Caco-2 (cell line): ENCODE measurements around the gene CFAP221. TPM values are rescaled to one million over a fixed set of nuclear protein-coding genes. Genes with fewer than 3 reads are reported as not detected.

Experiments
- BruUV-seq: library from RNA; stranded (reverse); fragments of 400-500 nt; replicated peaks from 2 replicates; lab custom pipeline; 2021; lab: Mats Ljungman, UMichigan
- CTCF ChIA-PET: fragments of 300-600 bp; sonication (Branson Sonifier 250); formaldehyde crosslinking; loops from one replicate; lab custom pipeline; 2022; ENCODE audit warnings: antibody characterized with exemption; lab: Charles Lee
- POLR2A ChIA-PET: fragments of 300-600 bp; sonication (Branson Sonifier 250); formaldehyde crosslinking; loops from one replicate; lab custom pipeline; 2022; ENCODE audit warnings: antibody characterized with exemption; lab: Charles Lee
- DNase-seq, 2 experiments: peaks; one replicate each; pipeline versions ENCODE4 v3.0.0 to v3.0.0-alpha.2; 2020 to 2022
- H3K27me3 ChIP-seq: replicated peaks from 2 replicates; pipeline ENCODE4 v1.6.0; 2011; ENCODE audit warnings: low read length; ENCODE audit not compliant: control insufficient read depth, insufficient read depth
- H3K36me3 ChIP-seq: 2 replicates; pipeline ENCODE4 v1.5.1; 2011; ENCODE audit warnings: low read length; ENCODE audit not compliant: control insufficient read depth, insufficient read depth
- H3K4me1 ChIP-seq: fragments of 250-450 bp; sonication (Bioruptor Pico); 2 replicates; pipeline ENCODE4 v1.5.1; 2020; ENCODE audit warnings: mild to moderate bottlenecking
- H3K4me3 ChIP-seq: 2 replicates; pipeline ENCODE4 v1.5.1; 2011; ENCODE audit warnings: low read depth, mild to moderate bottlenecking, control low read depth, low read length
- H3K9me3 ChIP-seq: fragments of 250-450 bp; sonication (Bioruptor Pico); 2 replicates; pipeline ENCODE4 v1.5.1; 2020; ENCODE audit warnings: mild to moderate bottlenecking, moderate library complexity
- H3K27ac Mint-ChIP-seq: one replicate; pipeline ENCODE4 v1.8.0; 2022; ENCODE audit warnings: mixed read lengths; ENCODE audit not compliant: unreplicated experiment
- H3K27me3 Mint-ChIP-seq: one replicate; pipeline ENCODE4 v1.8.0; 2022; ENCODE audit warnings: mixed read lengths; ENCODE audit not compliant: insufficient read depth, unreplicated experiment
- H3K36me3 Mint-ChIP-seq: one replicate; pipeline ENCODE4 v1.8.0; 2022; ENCODE audit warnings: mild to moderate bottlenecking, mixed read lengths; ENCODE audit not compliant: insufficient read depth, unreplicated experiment
- H3K4me1 Mint-ChIP-seq: one replicate; pipeline ENCODE4 v1.8.0; 2022; ENCODE audit warnings: low read depth, mixed read lengths; ENCODE audit not compliant: unreplicated experiment
- H3K4me3 Mint-ChIP-seq: one replicate; pipeline ENCODE4 v1.8.0; 2022; ENCODE audit warnings: mild to moderate bottlenecking, moderate library complexity, mixed read lengths; ENCODE audit not compliant: unreplicated experiment
- H3K9me3 Mint-ChIP-seq: one replicate; pipeline ENCODE4 v1.8.0; 2022; ENCODE audit warnings: mixed read lengths; ENCODE audit not compliant: unreplicated experiment
- CTCF ChIP-seq, 2 experiments: fragments of 200-600 bp in 1 of 2; IDR thresholded peaks; 1 replicate in 1 of 2; 2 replicates in 1 of 2; pipeline versions ENCODE4 v1.5.1 to v1.8.0; 2011 to 2022; ENCODE audit warnings: antibody characterized with exemption in 1 of 2, control low read depth in 1 of 2, inconsistent platforms in 1 of 2, low read depth in 1 of 2, low read length in 1 of 2, mild to moderate bottlenecking in 1 of 2, moderate library complexity in 1 of 2; ENCODE audit not compliant: insufficient read depth in 1 of 2, severe bottlenecking in 1 of 2, unreplicated experiment in 1 of 2
- intact Hi-C: fragments of 100-400 bp; cut with micrococcal nuclease; formaldehyde crosslinking; loops from one replicate; pipeline ENCODE4 v1.10.0; 2022; ENCODE audit not compliant: unreplicated experiment
- total RNA-seq: library from RNA; stranded (reverse); gene quantifications from 2 replicates; pipeline ENCODE4 v1.2.3, GENCODE V29; 2022

CFAP221 gene
- total RNA-seq, 1 experiment from 2014 or later = not detected

DNA sequence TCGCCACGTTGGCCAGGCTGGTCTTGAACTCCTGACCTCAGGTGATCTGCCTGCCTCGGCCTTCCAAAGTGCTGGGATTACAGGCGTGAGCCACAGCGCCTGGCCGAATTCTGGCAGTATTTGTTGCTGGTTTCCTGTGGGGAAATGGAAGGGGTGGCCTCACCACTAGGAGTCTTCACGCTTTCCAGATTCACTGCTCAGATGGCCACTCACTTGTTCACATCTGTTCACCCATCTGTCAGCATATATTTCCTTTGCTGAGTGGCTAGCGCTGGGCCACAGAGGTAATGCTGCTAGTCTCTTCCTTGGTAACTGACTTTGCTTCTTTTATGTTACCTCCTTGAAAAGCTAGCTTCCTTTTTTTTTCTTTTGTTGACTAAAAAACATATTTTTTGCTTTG lies 162.0 kb downstream of the CFAP221 start:
- POLR2A ChIA-PET = no interaction called here
- peaks cover 6% of the 10 kb centered on the region for H3K4me1 Mint-ChIP-seq
- H3K27me3 Mint-ChIP-seq = no peaks in the 10 kb centered on the region
- TF ChIP-seq CTCF (IDR thresholded peaks at IDR 0.05; ENCODE audit: insufficient read depth in 1 of 2, low read depth in 1 of 2, low read length in 1 of 2, severe bottlenecking in 1 of 2, unreplicated experiment in 1 of 2) = no peak
- H3K9me3 Mint-ChIP-seq = no peaks in the 10 kb centered on the region
- no peaks in the 10 kb centered on the region for H3K9me3 ChIP-seq
- no peak for DNase-seq
- intact Hi-C loops = no loop called here
- H3K4me1 ChIP-seq = no peaks in the 10 kb centered on the region
- CTCF ChIA-PET = no interaction called here
- H3K36me3 Mint-ChIP-seq = no peaks in the 10 kb centered on the region
- H3K27me3 ChIP-seq = no peaks in the 10 kb centered on the region
- no TSS peak for BruUV-seq
- H3K36me3 ChIP-seq = no peaks in the 10 kb centered on the region
- no peak overlapping the region for H3K4me3 ChIP-seq
- no peak overlapping the region for H3K4me3 Mint-ChIP-seq
- no peak overlapping the region for H3K27ac Mint-ChIP-seq

Other genes with a start within 250 kb of the CFAP221 start
- 5.0 and 6.5 TPM in 2 replicates for gene C2orf76, start 177.6 kb upstream of the CFAP221 start, total RNA-seq
- 256 and 257 TPM in 2 replicates for gene DBI, start 177.5 kb upstream of the CFAP221 start, total RNA-seq
- gene TMEM37, start 112.6 kb upstream of the CFAP221 start, total RNA-seq = 13.8 and 15.8 TPM in 2 replicates
- gene SCTR, start 20.0 kb upstream of the CFAP221 start, total RNA-seq = not detected in 2 replicates
- 35.7 and 36.7 TPM in 2 replicates for gene TMEM177, start 134.8 kb downstream of the CFAP221 start, total RNA-seq
- gene PTPN4, start 215.5 kb downstream of the CFAP221 start, total RNA-seq = 45.8 and 46.8 TPM in 2 replicates